ENCODE results near the gene HSPA1B.

GRCh38 chr6:31850765-31851484, 23.4 kb downstream of the HSPA1B start:
- TF ChIP-seq CTCF (conservative IDR thresholded peaks at IDR 0.05; ENCODE audit: low read length): no peak
- no peak for TF ChIP-seq EZH2phosphoT487 (IDR thresholded peaks at IDR 0.05; ENCODE audit: borderline replicate concordance)
